ENCODE data around the gene CDC42. TPM values are rescaled to one million over a fixed set of nuclear protein-coding genes. Genes with fewer than 3 reads are reported as not detected.
A peak's percentile ranks its signal among the peaks of the same experiment; 100 is the strongest.
"Not testable (repeated sequence)": the region's sequence is repeated elsewhere in the genome, so short reads cannot be mapped to it uniquely, and the experiment has no call there.

Gene CDC42
- total RNA-seq, 6 experiments from 2014 or later, result 74.4 to 128 (median 95.9) TPM

DNA sequence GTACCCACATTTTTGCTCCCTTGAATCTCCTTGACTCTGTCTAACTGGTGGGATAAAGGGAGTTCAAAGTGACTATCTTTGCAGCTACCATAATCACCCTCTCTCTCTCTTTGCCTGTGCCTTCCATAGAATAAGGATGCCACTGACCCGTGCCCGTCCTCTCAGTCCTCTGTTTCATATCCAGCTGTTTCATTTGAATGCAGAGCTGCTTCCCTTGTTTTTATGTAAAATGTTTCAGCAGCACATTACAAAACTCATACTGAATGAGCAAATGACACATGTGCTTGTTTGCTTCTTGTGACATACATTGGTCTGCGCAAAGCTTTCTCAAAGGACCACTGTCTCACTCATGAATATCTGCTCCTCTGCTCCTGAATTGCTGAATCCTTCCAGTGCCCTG lies 38.4 kb downstream of the CDC42 start:
- H3K9me3 ChIP-seq, result no peaks in the 10 kb centered on the region
- H3K27ac ChIP-seq, result no peak overlapping the region
- WGBS (ENCODE audit: insufficient coverage, low coverage, low lambda C conversion rate, missing lambda C conversion rate), result 69% methylated on average over 3 of the region's 3 CpGs
- no peak overlapping the region for H3K4me3 ChIP-seq
- ATAC-seq (no peak), DNase-seq (no peak)
- H3K36me3 ChIP-seq, result peaks cover 13 to 33% (median 22%) of the 10 kb centered on the region in 4 donors
- TF ChIP-seq, protein P1, sequence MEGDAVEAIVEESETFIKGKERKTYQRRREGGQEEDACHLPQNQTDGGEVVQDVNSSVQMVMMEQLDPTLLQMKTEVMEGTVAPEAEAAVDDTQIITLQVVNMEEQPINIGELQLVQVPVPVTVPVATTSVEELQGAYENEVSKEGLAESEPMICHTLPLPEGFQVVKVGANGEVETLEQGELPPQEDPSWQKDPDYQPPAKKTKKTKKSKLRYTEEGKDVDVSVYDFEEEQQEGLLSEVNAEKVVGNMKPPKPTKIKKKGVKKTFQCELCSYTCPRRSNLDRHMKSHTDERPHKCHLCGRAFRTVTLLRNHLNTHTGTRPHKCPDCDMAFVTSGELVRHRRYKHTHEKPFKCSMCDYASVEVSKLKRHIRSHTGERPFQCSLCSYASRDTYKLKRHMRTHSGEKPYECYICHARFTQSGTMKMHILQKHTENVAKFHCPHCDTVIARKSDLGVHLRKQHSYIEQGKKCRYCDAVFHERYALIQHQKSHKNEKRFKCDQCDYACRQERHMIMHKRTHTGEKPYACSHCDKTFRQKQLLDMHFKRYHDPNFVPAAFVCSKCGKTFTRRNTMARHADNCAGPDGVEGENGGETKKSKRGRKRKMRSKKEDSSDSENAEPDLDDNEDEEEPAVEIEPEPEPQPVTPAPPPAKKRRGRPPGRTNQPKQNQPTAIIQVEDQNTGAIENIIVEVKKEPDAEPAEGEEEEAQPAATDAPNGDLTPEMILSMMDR (IDR thresholded peaks at IDR 0.05), result no peak
- no peak for TF ChIP-seq POLR2A (IDR thresholded peaks at IDR 0.05)
- intact Hi-C loops (cut with DNase I), result no loop called here
- H3K27me3 ChIP-seq, result no peaks in the 10 kb centered on the region
- peaks cover 0 to 21% (median 0%) of the 10 kb centered on the region in 4 donors for H3K4me1 ChIP-seq

DNA sequence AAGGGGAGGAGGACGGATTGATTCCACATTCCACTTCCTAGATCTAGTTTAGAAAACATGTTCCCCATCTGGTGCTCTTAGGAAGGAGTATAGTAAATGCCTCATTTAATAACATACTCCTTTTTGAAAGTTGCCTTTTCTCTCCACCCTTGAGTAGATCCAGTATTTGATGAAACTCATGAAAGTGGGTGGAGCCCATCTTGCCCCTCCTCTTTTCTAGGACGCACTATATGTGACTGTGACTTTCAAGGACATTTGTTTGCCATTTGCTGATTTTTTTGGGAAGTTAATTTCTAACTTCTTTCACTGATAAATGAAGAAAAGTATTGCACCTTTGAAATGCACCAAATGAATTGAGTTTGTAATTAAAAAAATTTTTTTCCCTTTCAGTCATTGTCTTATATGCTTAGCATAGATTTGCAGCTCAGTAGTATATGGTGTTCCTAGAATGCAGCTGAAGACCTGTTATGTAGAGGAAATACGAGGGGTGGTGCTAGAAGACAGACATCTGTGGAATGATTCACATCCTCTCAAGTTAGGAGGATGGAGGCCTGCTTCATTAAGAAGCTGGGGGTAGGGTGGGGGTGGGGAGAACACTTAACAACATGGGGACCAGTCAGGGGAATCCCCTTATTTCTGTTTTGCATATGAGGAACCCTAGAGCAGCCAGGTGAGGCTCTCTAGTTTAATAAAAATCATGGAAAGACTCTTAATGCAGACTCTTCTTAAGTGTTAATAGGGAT lies 39.7 kb downstream of the CDC42 start:
- peak in 1 of 4 donors; percentile 42 for ATAC-seq
- H3K4me1 ChIP-seq, result peaks cover 0 to 21% (median 0%) of the 10 kb centered on the region in 4 donors
- H3K36me3 ChIP-seq, result peaks cover 4 to 32% (median 12%) of the 10 kb centered on the region in 4 donors
- 39% methylated on average over 3 of the region's 3 CpGs for WGBS (ENCODE audit: insufficient coverage, low coverage, low lambda C conversion rate, missing lambda C conversion rate)
- H3K27ac ChIP-seq; H3K27me3 ChIP-seq; intact Hi-C loops (cut with DNase I); DNase-seq; H3K9me3 ChIP-seq; H3K4me3 ChIP-seq: not testable (repeated sequence)

DNA sequence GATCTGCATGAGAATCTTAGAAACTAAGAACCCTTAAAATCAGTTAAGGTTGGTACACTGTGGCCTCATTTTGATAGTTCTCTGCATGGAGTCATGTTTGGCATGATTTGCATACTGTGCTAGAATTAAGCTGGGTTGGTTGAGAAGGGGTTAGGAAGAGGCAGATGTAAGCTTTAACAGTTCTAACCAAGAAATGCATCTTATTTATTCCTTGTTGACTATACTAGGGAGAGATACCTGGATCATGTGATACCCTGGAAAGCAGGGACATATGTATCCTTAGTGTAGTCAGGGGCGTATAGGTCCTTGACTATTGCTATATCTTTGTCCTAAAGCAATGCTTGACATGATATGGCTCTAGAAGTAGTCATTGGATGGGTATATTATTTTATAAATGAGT lies 41.0 kb downstream of the CDC42 start:
- TF ChIP-seq, protein P1 (IDR thresholded peaks at IDR 0.05), result no peak
- TF ChIP-seq POLR2A (IDR thresholded peaks at IDR 0.05), result no peak
- peaks cover 0 to 11% (median 0%) of the 10 kb centered on the region in 4 donors for H3K4me1 ChIP-seq
- intact Hi-C loops (cut with DNase I), result no loop called here
- H3K4me3 ChIP-seq, result no peak overlapping the region
- no peaks in the 10 kb centered on the region for H3K27me3 ChIP-seq
- H3K27ac ChIP-seq, result no peak overlapping the region
- no peaks in the 10 kb centered on the region for H3K9me3 ChIP-seq
- DNase-seq, result no peak
- H3K36me3 ChIP-seq, result peaks cover 2 to 30% (median 13%) of the 10 kb centered on the region in 4 donors
- WGBS (ENCODE audit: insufficient coverage, low coverage, low lambda C conversion rate, missing lambda C conversion rate), result 100% methylated on average over 1 of the region's 1 CpG
- ATAC-seq, result no peak

DNA sequence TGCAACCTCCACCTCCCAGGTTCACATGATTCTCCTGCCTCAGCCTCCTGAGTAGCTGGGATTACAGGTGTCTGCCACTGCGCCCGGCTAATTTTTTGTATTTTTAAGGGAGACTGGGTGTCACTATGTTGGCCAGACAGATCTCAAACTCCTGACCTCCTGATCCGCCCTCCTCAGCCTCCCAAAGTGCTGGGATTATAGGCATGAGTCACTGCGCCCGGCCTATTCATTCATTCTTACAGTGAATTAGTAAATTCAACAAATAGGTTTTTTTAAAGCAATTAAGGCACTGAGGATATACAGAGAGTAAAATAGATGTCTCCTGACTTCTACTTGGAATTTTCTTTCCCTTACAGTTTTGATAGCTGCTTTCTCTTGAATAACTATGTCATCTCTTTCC lies 43.5 kb downstream of the CDC42 start:
- no peak for DNase-seq
- Histone ChIP-seq H3K9me3 (no peaks in the 10 kb centered on the region), H3K27me3 (no peaks in the 10 kb centered on the region), H3K4me3 (no peak overlapping the region), H3K27ac (no peak overlapping the region), H3K4me1 (no peaks in the 10 kb centered on the region), H3K36me3 (peaks cover 2 to 29% (median 13%) of the 10 kb centered on the region in 4 donors)
- WGBS (ENCODE audit: insufficient coverage, low coverage, low lambda C conversion rate, missing lambda C conversion rate), result 90% methylated on average over 3 of the region's 5 CpGs
- TF ChIP-seq, protein P1 (IDR thresholded peaks at IDR 0.05), result no peak
- TF ChIP-seq POLR2A (IDR thresholded peaks at IDR 0.05), result no peak
- intact Hi-C loops (cut with DNase I), result no loop called here
- no peak for ATAC-seq

DNA sequence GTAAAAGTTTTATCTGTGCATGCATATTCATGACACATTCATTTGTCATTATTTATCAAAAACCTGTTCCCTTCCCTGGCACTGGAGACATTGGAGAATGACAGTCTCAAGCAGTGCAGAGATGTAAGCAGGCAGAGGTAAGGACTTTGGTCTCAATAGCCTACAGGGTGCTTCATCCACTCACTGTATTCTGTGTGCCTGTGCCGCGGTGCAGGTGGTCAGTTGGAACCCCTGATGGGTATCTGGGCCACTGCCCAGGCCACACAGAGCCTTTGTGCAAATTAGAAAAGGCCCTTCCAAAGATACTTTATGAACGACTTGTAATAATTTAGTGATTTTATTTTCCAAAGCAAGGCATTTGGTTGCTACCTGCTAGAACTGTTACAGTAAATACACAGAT lies 44.0 kb downstream of the CDC42 start:
- no peak overlapping the region for H3K4me3 ChIP-seq
- H3K27me3 ChIP-seq, result no peaks in the 10 kb centered on the region
- DNase-seq, result no peak
- intact Hi-C loops (cut with DNase I), result no loop called here
- no peak for ATAC-seq
- H3K4me1 ChIP-seq, result no peaks in the 10 kb centered on the region
- H3K9me3 ChIP-seq, result no peaks in the 10 kb centered on the region
- 92% methylated on average over 3 of the region's 3 CpGs for WGBS (ENCODE audit: insufficient coverage, low coverage, low lambda C conversion rate, missing lambda C conversion rate)
- no peak overlapping the region for H3K27ac ChIP-seq
- TF ChIP-seq, protein P1 (IDR thresholded peaks at IDR 0.05), result no peak
- TF ChIP-seq POLR2A (IDR thresholded peaks at IDR 0.05), result no peak
- peaks cover 2 to 29% (median 13%) of the 10 kb centered on the region in 4 donors for H3K36me3 ChIP-seq
